ENCODE measurements around the gene ALG1. TPM values are rescaled to one million over a fixed set of nuclear protein-coding genes. Genes with fewer than 3 reads are reported as not detected.
A peak's percentile ranks its signal among the peaks of the same experiment; 100 is the strongest.

Gene ALG1
- total and polyA plus RNA-seq, 2 donors (not counting 3 experiments of a cell fraction or from before 2014, with no cell fraction given), result 33.7 to 46.0 TPM

- Histone ChIP-seq H3K9me1 (replicated peaks; ENCODE audit: control insufficient read depth, extremely low read depth, insufficient read depth, low read length) (no peaks in the 10 kb centered on the region), H3K9me3 (replicated peaks; ENCODE audit: control insufficient read depth, insufficient read depth, low read length) (no peaks in the 10 kb centered on the region), H3K36me3 (ENCODE audit: control insufficient read depth in 2 of 2, extremely low read depth in 1 of 2, insufficient read depth in 2 of 2, low read length in 2 of 2) (peaks cover 4 to 7% of the 10 kb centered on the region in 2 experiments), H3K4me2 (ENCODE audit: insufficient read depth, low read length) (peak overlapping the region; percentile 82), H3K27ac (ENCODE audit: insufficient read depth, low read depth, low read length) (peak overlapping the region; percentile 58), H2AFZ (ENCODE audit: low read depth, low read length) (peak overlapping the region; percentile 94), H3K4me3 (replicated peaks in 1 of 3; ENCODE audit: insufficient read depth in 1 of 3, low read depth in 1 of 3, low read length in 3 of 3) (peak overlapping the region; percentile 50 to 79 (median 65)), H3K4me1 (ENCODE audit: control insufficient read depth, extremely low read depth, insufficient read depth, low read length) (peaks cover 8% of the 10 kb centered on the region), H3K27me3 (ENCODE audit: control insufficient read depth in 2 of 2, insufficient read depth in 2 of 2, low read length in 2 of 2) (no peaks in the 10 kb centered on the region), H3K9ac (replicated peaks; ENCODE audit: extremely low read depth, insufficient read depth, low read length) (peak overlapping the region; percentile 85), H4K20me1 (replicated peaks; ENCODE audit: control insufficient read depth, extremely low read depth, insufficient read depth, low read length) (no peaks in the 10 kb centered on the region), H3K79me2 (ENCODE audit: control insufficient read depth, insufficient read depth, low read length) (peaks cover 9% of the 10 kb centered on the region)
- no peak for DNase-seq (ENCODE audit: low read depth, low spot score)
- no TSS peak for BruUV-seq (replicated peaks)
- POLR2A ChIA-PET, result no interaction called here
- no peak for FAIRE-seq
- CTCF ChIA-PET, result interaction anchor here (0.6 to 1.0 kb wide), 1 partner anchor 12 kb away, joined by 3 to 4 read pairs; no protein-coding TSS in a partner anchor
- TF ChIP-seq POLR2A (IDR thresholded peaks at IDR 0.05; ENCODE audit: low read depth, low read length), result no peak
- TF ChIP-seq MYC (IDR thresholded peaks at IDR 0.05; ENCODE audit: low read depth, low read length), result no peak
- no peak for TF ChIP-seq FOS (IDR thresholded peaks at IDR 0.05; ENCODE audit: borderline replicate concordance, insufficient read depth, low read length)
- TF ChIP-seq JUN (IDR thresholded peaks at IDR 0.05; ENCODE audit: borderline replicate concordance, insufficient read depth, insufficient read length, low read depth), result no peak
- TF ChIP-seq CTCF (IDR thresholded peaks at IDR 0.05; ENCODE audit: extremely low read depth in 1 of 2, insufficient read depth in 1 of 2, low read depth in 1 of 2, low read length in 2 of 2), result no peak
- no peak for TF ChIP-seq MAX (IDR thresholded peaks at IDR 0.05; ENCODE audit: insufficient read depth, insufficient read length)
- TF ChIP-seq GATA2 (IDR thresholded peaks at IDR 0.05; ENCODE audit: insufficient read depth, insufficient read length, low read depth, low read length), result no peak
- TF ChIP-seq EZH2 (IDR thresholded peaks at IDR 0.05; ENCODE audit: borderline replicate concordance, low read depth, low read length, severe bottlenecking), result no peak
- no peak for TF ChIP-seq POLR2AphosphoS5 (IDR thresholded peaks at IDR 0.05; ENCODE audit: insufficient read depth, low read depth, low read length)
- dilution Hi-C loops (cut with MboI; ENCODE audit: extremely low pct_ligation_motif_present, low sequenced_read_pairs), result no loop called here
- intact Hi-C loops (cut with micrococcal nuclease), result no loop called here
These were observed 963 bp downstream of the ALG1 start for GRCh38 chr16:5072334-5073278.
